Vagina (tissue), 2 donors: ENCODE data around the gene RAB3IP. TPM values are rescaled to one million over a fixed set of nuclear protein-coding genes. Genes with fewer than 3 reads are reported as not detected.

Experiments used
- DNase-seq, 2 donors: peaks; one replicate each; pipeline ENCODE4 v3.0.0-alpha.2; 2017; ENCODE audit errors: extremely low spot score in 2 of 2
- H3K27ac ChIP-seq: fragments of 200-600 bp; sonication (generic); one replicate; pipeline ENCODE4 v1.5.1; 2019
- H3K27me3 ChIP-seq: fragments of 200-600 bp; sonication (generic); one replicate; pipeline ENCODE4 v1.5.1; 2019
- H3K36me3 ChIP-seq, 2 donors: fragments of 200-600 bp; sonication (generic); one replicate each; pipeline ENCODE4 v1.5.1; 2017 to 2019
- H3K4me1 ChIP-seq: fragments of 200-600 bp; sonication (generic); one replicate; pipeline ENCODE4 v1.5.1; 2019
- H3K4me3 ChIP-seq, 2 donors: fragments of 200-600 bp; sonication (generic); 1 replicate in 1 of 2; 2 replicates in 1 of 2; pipeline ENCODE4 v1.5.1; 2016 to 2019
- H3K9me3 ChIP-seq: fragments of 200-600 bp; sonication (generic); one replicate; pipeline ENCODE4 v1.5.1; 2019
- CTCF ChIP-seq, 3 experiments: fragments of 450-650 bp in 2 of 3; fragments of 200-600 bp in 1 of 3; sonication (generic) in 1 of 3; IDR thresholded peaks; one replicate each; pipeline ENCODE4 v1.5.1; 2017 to 2019; ENCODE audit warnings: antibody characterized with exemption in 3 of 3, mild to moderate bottlenecking in 2 of 3, moderate library complexity in 2 of 3
- POLR2A ChIP-seq, 2 donors: fragments of 450-650 bp; IDR thresholded peaks; one replicate each; pipeline ENCODE4 v1.6.1; 2017; ENCODE audit warnings: antibody characterized with exemption in 2 of 2, mild to moderate bottlenecking in 2 of 2, moderate library complexity in 2 of 2
- POLR2AphosphoS5 ChIP-seq, 2 donors: sonication (generic); formaldehyde crosslinking; IDR thresholded peaks; one replicate each; pipeline ENCODE4 v1.9.0; 2017; ENCODE audit warnings: antibody characterized with exemption in 2 of 2, mild to moderate bottlenecking in 2 of 2, low read depth in 1 of 2; ENCODE audit not compliant: insufficient read depth in 1 of 2
- intact Hi-C: fragments of 100-400 bp; cut with DNase I; formaldehyde crosslinking; loops from one replicate; pipeline ENCODE4 v1.15.1; 2023
- total RNA-seq: library from RNA; depleted of rRNA; stranded (reverse); fragments of >200 nt; gene quantifications from one replicate; pipeline ENCODE4 v1.2.3, GENCODE V29; 2016

The RAB3IP gene
- total RNA-seq, 1 donor from 2014 or later, result 7.9 TPM

DNA sequence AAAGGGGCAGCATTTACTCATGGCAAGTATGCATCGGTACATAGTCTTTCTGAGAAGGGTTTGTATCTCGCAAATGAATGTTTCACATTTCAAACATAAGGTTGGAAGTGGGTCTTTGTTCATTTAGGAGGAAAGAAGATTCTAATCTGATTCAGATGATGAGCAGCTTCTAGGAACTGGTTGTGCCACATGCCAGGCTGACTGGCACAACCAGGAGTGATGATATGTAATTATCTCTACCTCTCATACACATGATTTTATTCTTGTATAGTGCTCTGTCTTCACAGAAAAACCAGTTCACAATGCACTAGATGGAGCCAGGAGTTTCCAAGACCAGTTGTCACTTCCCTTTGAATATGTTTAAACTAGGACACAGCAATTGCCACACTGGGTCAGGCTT lies 25.8 kb upstream of the RAB3IP start:
- no peak for DNase-seq
- intact Hi-C loops, result no loop called here
- Histone ChIP-seq H3K4me3 (no peak overlapping the region), H3K4me1 (no peaks in the 10 kb centered on the region), H3K9me3 (no peaks in the 10 kb centered on the region), H3K36me3 (no peaks in the 10 kb centered on the region), H3K27ac (no peak overlapping the region), H3K27me3 (no peaks in the 10 kb centered on the region)
- TF ChIP-seq CTCF (IDR thresholded peaks at IDR 0.05) (no peak), POLR2A (IDR thresholded peaks at IDR 0.05) (no peak), POLR2AphosphoS5 (IDR thresholded peaks at IDR 0.05; ENCODE audit: insufficient read depth in 1 of 2, low read depth in 1 of 2) (no peak)

DNA sequence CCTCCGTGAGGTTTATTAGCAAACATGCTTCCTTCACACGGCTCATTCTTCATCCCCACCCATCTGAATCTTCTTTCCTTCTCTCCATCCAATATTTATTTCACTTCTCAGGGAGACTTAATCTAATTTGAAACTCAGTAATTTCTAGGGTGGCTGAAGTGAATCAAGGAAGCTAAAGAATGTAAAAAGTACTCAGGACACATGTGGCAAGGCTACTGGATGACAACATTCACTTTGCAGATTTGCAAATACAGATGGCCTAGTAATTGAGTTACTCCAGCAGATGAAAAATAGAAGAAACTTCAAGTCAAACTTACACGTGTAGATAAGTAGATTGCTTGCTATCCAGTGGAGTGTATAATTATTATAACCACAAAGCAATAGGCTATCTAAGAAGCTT lies 24.1 kb upstream of the RAB3IP start:
- intact Hi-C loops, result no loop called here
- no peaks in the 10 kb centered on the region for H3K4me1 ChIP-seq
- no peaks in the 10 kb centered on the region for H3K9me3 ChIP-seq
- H3K36me3 ChIP-seq, result no peaks in the 10 kb centered on the region
- no peaks in the 10 kb centered on the region for H3K27me3 ChIP-seq
- TF ChIP-seq POLR2A (IDR thresholded peaks at IDR 0.05) (no peak), POLR2AphosphoS5 (IDR thresholded peaks at IDR 0.05; ENCODE audit: insufficient read depth in 1 of 2, low read depth in 1 of 2) (no peak), CTCF (IDR thresholded peaks at IDR 0.05) (no peak)
- H3K27ac ChIP-seq, result no peak overlapping the region
- no peak overlapping the region for H3K4me3 ChIP-seq
- DNase-seq, result no peak

- intact Hi-C loops, result no loop called here
Measured at GRCh38 chr12:69719336-69720316, 19.0 kb upstream of the RAB3IP start.

DNA sequence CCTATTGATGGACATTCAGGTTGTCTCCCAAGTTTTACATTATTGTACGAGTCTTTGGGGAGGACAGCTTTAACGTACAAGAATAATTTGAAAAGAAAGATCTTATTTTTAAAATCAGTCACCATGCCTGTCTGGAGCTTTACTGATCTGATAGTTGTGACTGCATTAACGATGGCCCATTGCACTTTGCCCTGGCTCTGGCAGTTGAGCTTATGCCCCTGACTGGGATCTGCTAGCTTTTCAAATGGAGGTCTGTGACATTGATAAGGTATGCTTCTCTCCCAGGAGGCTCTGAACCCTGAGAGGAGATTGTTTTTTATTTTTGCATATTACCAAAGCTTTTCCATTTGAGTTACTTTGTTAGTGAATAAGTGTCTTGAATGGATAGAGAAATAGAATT lies 17.9 kb upstream of the RAB3IP start:
- no peak overlapping the region for H3K27ac ChIP-seq
- no peaks in the 10 kb centered on the region for H3K9me3 ChIP-seq
- TF ChIP-seq CTCF (IDR thresholded peaks at IDR 0.05) (no peak), POLR2A (IDR thresholded peaks at IDR 0.05) (no peak), POLR2AphosphoS5 (IDR thresholded peaks at IDR 0.05; ENCODE audit: insufficient read depth in 1 of 2, low read depth in 1 of 2) (no peak)
- DNase-seq, result no peak
- no peaks in the 10 kb centered on the region for H3K36me3 ChIP-seq
- no peaks in the 10 kb centered on the region for H3K4me1 ChIP-seq
- no peak overlapping the region for H3K4me3 ChIP-seq
- H3K27me3 ChIP-seq, result no peaks in the 10 kb centered on the region
- intact Hi-C loops, result no loop called here

More at GRCh38 chr12:69719336-69720316, 19.0 kb upstream of the RAB3IP start:
- no peaks in the 10 kb centered on the region for H3K9me3 ChIP-seq
- H3K4me1 ChIP-seq, result no peaks in the 10 kb centered on the region
- no peak for DNase-seq
- no peaks in the 10 kb centered on the region for H3K27me3 ChIP-seq
- no peak overlapping the region for H3K4me3 ChIP-seq
- H3K36me3 ChIP-seq, result no peaks in the 10 kb centered on the region
- TF ChIP-seq POLR2AphosphoS5 (IDR thresholded peaks at IDR 0.05; ENCODE audit: insufficient read depth in 1 of 2, low read depth in 1 of 2), result no peak
- no peak for TF ChIP-seq CTCF (IDR thresholded peaks at IDR 0.05)
- TF ChIP-seq POLR2A (IDR thresholded peaks at IDR 0.05), result no peak
- H3K27ac ChIP-seq, result no peak overlapping the region

- no peak for TF ChIP-seq CTCF (IDR thresholded peaks at IDR 0.05)
- no peak for TF ChIP-seq POLR2A (IDR thresholded peaks at IDR 0.05)
- no peak for TF ChIP-seq POLR2AphosphoS5 (IDR thresholded peaks at IDR 0.05; ENCODE audit: insufficient read depth in 1 of 2, low read depth in 1 of 2)
- intact Hi-C loops, result loop anchor here (5.0 kb wide), 1 partner anchor 335 kb away; no protein-coding TSS in a partner anchor
Measured at GRCh38 chr12:69726922-69727321, 11.7 kb upstream of the RAB3IP start.

More at GRCh38 chr12:69726922-69727321, 11.7 kb upstream of the RAB3IP start:
- Histone ChIP-seq H3K27ac (no peak overlapping the region), H3K4me3 (no peak overlapping the region), H3K27me3 (no peaks in the 10 kb centered on the region), H3K4me1 (no peaks in the 10 kb centered on the region), H3K9me3 (no peaks in the 10 kb centered on the region), H3K36me3 (no peaks in the 10 kb centered on the region)
- DNase-seq, result no peak
